Type B pancreatic cell (in vitro differentiated cells): ENCODE results near the gene ATP6V1G1. TPM values are rescaled to one million over a fixed set of nuclear protein-coding genes. Genes with fewer than 3 reads are reported as not detected.

Experiments used
- DNase-seq: peaks from one replicate; pipeline ENCODE4 v3.0.0; 2021; ENCODE audit warnings: mixed read lengths; ENCODE audit not compliant: unreplicated experiment; ENCODE audit errors: extremely low spot score
- H3K27ac Mint-ChIP-seq: 2 replicates; pipeline ENCODE4 v1.8.0; 2021; ENCODE audit warnings: mild to moderate bottlenecking, mixed read lengths
- H3K27me3 Mint-ChIP-seq: 2 replicates; pipeline ENCODE4 v1.8.0; 2021; ENCODE audit warnings: mixed read lengths
- H3K36me3 Mint-ChIP-seq: 2 replicates; pipeline ENCODE4 v1.8.0; 2021; ENCODE audit warnings: mixed read lengths
- H3K4me1 Mint-ChIP-seq: one replicate; pipeline ENCODE4 v1.8.0; 2021; ENCODE audit warnings: mixed read lengths; ENCODE audit not compliant: unreplicated experiment
- H3K4me3 Mint-ChIP-seq: 2 replicates; pipeline ENCODE4 v1.8.0; 2021; ENCODE audit warnings: mild to moderate bottlenecking, mixed read lengths
- H3K9me3 Mint-ChIP-seq: 2 replicates; pipeline ENCODE4 v1.8.0; 2021; ENCODE audit warnings: mixed read lengths
- CTCF ChIP-seq: fragments of 200-600 bp; sonication (generic); conservative IDR thresholded peaks from 2 replicates; pipeline ENCODE4 v1.5.0; 2021; ENCODE audit warnings: antibody characterized with exemption, mild to moderate bottlenecking
- total RNA-seq: library from RNA; stranded (reverse); gene quantifications from 2 replicates; pipeline ENCODE4 v1.2.1, GENCODE V29; 2021; ENCODE audit warnings: low replicate concordance

The ATP6V1G1 gene
- total RNA-seq, 1 donor from 2014 or later: 110 TPM

GRCh38 chr9:114633438-114634089, 46.0 kb downstream of the ATP6V1G1 start:
- Mint-ChIP-seq H3K4me1 (no peaks in the 10 kb centered on the region), H3K27ac (no peak overlapping the region), H3K36me3 (peaks cover 10% of the 10 kb centered on the region), H3K9me3 (no peaks in the 10 kb centered on the region), H3K27me3 (no peaks in the 10 kb centered on the region), H3K4me3 (no peak overlapping the region)
- no peak for TF ChIP-seq CTCF
- no peak for DNase-seq

GRCh38 chr9:114634387-114634786, 46.8 kb downstream of the ATP6V1G1 start:
- Mint-ChIP-seq H3K9me3 (no peaks in the 10 kb centered on the region), H3K36me3 (peaks cover 8% of the 10 kb centered on the region), H3K4me3 (no peak overlapping the region), H3K27ac (no peak overlapping the region), H3K27me3 (no peaks in the 10 kb centered on the region), H3K4me1 (no peaks in the 10 kb centered on the region)
- DNase-seq: no peak
- TF ChIP-seq CTCF: no peak

GRCh38 chr9:114638404-114638803, 50.8 kb downstream of the ATP6V1G1 start:
- Mint-ChIP-seq H3K36me3 (peaks cover 12% of the 10 kb centered on the region), H3K27ac (no peak overlapping the region), H3K27me3 (no peaks in the 10 kb centered on the region), H3K4me1 (no peaks in the 10 kb centered on the region), H3K9me3 (no peaks in the 10 kb centered on the region), H3K4me3 (no peak overlapping the region)
- no peak for DNase-seq
- TF ChIP-seq CTCF: no peak

GRCh38 chr9:114641967-114642366, 54.4 kb downstream of the ATP6V1G1 start:
- H3K4me3 Mint-ChIP-seq: no peak overlapping the region
- no peaks in the 10 kb centered on the region for H3K27me3 Mint-ChIP-seq
- H3K36me3 Mint-ChIP-seq: peaks cover 11% of the 10 kb centered on the region
- H3K4me1 Mint-ChIP-seq: no peaks in the 10 kb centered on the region
- DNase-seq: no peak
- TF ChIP-seq CTCF: no peak
- H3K9me3 Mint-ChIP-seq: no peaks in the 10 kb centered on the region
- H3K27ac Mint-ChIP-seq: no peak overlapping the region

GRCh38 chr9:114643001-114643400, 55.4 kb downstream of the ATP6V1G1 start:
- H3K36me3 Mint-ChIP-seq: peaks cover 15% of the 10 kb centered on the region

More at GRCh38 chr9:114643001-114643400, 55.4 kb downstream of the ATP6V1G1 start:
- Mint-ChIP-seq H3K9me3 (no peaks in the 10 kb centered on the region), H3K4me3 (no peak overlapping the region), H3K27me3 (no peaks in the 10 kb centered on the region), H3K4me1 (no peaks in the 10 kb centered on the region), H3K27ac (no peak overlapping the region)
- no peak for TF ChIP-seq CTCF
- DNase-seq: no peak
